ENCODE data around the gene TEX9. TPM values are rescaled to one million over a fixed set of nuclear protein-coding genes. Genes with fewer than 3 reads are reported as not detected.

TEX9 gene
- total RNA-seq, 2 donors from 2014 or later, result 0.67 to 1.5 TPM

DNA sequence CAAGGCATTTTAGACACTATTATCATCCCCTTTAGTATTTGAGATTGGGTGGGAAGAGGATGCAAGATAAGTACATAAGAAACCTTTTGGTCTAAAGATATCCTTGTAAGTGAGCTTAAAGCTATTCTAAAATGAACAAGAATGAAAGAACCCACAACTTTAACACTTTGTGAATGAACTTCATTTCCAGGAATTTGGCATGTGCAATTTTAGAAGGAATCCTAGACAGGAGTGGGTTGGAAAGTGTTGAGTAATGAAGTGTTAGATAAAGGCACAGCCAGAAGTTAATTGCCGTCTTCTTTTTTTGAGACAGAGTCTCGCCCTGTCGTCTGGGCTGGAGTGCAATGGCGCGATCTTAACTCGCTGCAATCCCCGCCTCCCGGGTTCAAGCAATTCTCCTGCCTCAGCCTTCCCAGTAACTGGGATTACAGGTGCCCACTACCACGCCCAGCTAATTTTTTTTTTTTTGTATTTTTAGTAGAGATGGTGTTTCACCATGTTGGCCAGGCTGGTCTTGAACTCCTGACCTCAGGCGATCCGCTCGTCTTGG lies 13.2 kb upstream of the TEX9 start:
- no peak for DNase-seq (ENCODE audit: low spot score)
- Histone ChIP-seq H3K36me3 (no peaks in the 10 kb centered on the region), H3K9me3 (no peaks in the 10 kb centered on the region)

GRCh38 chr15:56353119-56353518 lies 12.1 kb upstream of the TEX9 start:
- H3K27me3 ChIP-seq, result no peaks in the 10 kb centered on the region
- H3K4me1 ChIP-seq, result no peaks in the 10 kb centered on the region
- no peak for DNase-seq (ENCODE audit: low spot score)
- H3K27ac ChIP-seq, result no peak overlapping the region
- H3K9me3 ChIP-seq, result no peaks in the 10 kb centered on the region
- no peaks in the 10 kb centered on the region for H3K36me3 ChIP-seq
- TF ChIP-seq, protein P1, sequence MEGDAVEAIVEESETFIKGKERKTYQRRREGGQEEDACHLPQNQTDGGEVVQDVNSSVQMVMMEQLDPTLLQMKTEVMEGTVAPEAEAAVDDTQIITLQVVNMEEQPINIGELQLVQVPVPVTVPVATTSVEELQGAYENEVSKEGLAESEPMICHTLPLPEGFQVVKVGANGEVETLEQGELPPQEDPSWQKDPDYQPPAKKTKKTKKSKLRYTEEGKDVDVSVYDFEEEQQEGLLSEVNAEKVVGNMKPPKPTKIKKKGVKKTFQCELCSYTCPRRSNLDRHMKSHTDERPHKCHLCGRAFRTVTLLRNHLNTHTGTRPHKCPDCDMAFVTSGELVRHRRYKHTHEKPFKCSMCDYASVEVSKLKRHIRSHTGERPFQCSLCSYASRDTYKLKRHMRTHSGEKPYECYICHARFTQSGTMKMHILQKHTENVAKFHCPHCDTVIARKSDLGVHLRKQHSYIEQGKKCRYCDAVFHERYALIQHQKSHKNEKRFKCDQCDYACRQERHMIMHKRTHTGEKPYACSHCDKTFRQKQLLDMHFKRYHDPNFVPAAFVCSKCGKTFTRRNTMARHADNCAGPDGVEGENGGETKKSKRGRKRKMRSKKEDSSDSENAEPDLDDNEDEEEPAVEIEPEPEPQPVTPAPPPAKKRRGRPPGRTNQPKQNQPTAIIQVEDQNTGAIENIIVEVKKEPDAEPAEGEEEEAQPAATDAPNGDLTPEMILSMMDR (IDR thresholded peaks at IDR 0.05), result no peak
- no peak overlapping the region for H3K4me3 ChIP-seq

More for the DNA sequence above, 13.2 kb upstream of the TEX9 start:
- H3K27me3 ChIP-seq, result no peaks in the 10 kb centered on the region
- H3K4me1 ChIP-seq, result no peaks in the 10 kb centered on the region
- no peak overlapping the region for H3K27ac ChIP-seq
- no peak overlapping the region for H3K4me3 ChIP-seq
- TF ChIP-seq, protein P1 (IDR thresholded peaks at IDR 0.05), result no peak

DNA sequence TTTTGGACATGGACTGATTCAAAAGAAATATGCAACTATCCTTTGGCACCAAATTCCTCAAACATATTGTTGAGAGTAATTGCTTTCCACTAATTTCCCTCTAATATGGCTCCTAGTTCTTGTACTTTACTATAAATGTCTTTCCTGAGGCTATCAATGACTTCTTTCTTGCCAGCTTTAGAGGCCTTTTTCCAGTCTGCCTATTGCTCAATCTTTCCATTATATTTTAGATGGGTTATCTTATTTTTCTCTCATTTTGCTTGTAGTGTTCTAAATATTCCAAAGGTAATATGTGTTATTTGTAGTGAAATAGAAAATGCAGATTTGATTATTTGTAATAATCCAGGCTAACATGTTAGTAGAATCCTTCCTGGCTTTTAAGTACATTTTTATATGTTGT lies 11.5 kb upstream of the TEX9 start:
- no peaks in the 10 kb centered on the region for H3K36me3 ChIP-seq
- DNase-seq (ENCODE audit: low spot score), result no peak
- TF ChIP-seq, protein P1 (IDR thresholded peaks at IDR 0.05), result no peak
- no peaks in the 10 kb centered on the region for H3K4me1 ChIP-seq
- H3K4me3 ChIP-seq, result no peak overlapping the region
- H3K27me3 ChIP-seq, result no peaks in the 10 kb centered on the region
- no peaks in the 10 kb centered on the region for H3K9me3 ChIP-seq
- H3K27ac ChIP-seq, result no peak overlapping the region

DNA sequence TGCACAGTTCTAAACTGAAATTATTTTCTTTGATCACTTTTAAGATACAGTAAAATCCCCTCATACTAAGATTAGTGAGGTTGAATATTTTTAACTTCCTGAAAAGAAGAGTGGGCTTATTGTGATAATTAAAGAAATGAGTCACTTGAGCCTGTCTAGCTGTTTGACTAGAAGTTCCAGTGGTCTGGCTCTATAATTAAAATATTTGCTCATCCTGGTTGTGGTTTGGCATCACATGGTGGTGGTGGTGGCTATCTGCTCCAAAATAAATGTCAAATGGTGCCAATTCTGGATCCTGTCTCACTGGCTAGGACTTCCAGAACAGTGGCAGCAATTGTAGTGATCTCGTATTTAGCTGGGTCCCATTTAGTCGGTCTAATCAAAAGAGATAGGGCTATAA lies 8.6 kb upstream of the TEX9 start:
- Histone ChIP-seq H3K27me3 (no peaks in the 10 kb centered on the region), H3K27ac (no peak overlapping the region), H3K4me1 (no peaks in the 10 kb centered on the region), H3K4me3 (no peak overlapping the region), H3K9me3 (peaks cover 0 to 2% of the 10 kb centered on the region in 2 donors), H3K36me3 (no peaks in the 10 kb centered on the region)
- TF ChIP-seq, protein P1 (IDR thresholded peaks at IDR 0.05), result no peak
- DNase-seq (ENCODE audit: low spot score), result no peak

- TF ChIP-seq, protein P1 (IDR thresholded peaks at IDR 0.05), result no peak
- DNase-seq (ENCODE audit: low spot score), result no peak
- Histone ChIP-seq H3K27ac (no peak overlapping the region), H3K27me3 (no peaks in the 10 kb centered on the region), H3K9me3 (peaks cover 0 to 8% of the 10 kb centered on the region in 2 donors), H3K4me1 (no peaks in the 10 kb centered on the region), H3K4me3 (no peak overlapping the region), H3K36me3 (no peaks in the 10 kb centered on the region)
Observed at GRCh38 chr15:56358604-56359003, 6.6 kb upstream of the TEX9 start.

DNA sequence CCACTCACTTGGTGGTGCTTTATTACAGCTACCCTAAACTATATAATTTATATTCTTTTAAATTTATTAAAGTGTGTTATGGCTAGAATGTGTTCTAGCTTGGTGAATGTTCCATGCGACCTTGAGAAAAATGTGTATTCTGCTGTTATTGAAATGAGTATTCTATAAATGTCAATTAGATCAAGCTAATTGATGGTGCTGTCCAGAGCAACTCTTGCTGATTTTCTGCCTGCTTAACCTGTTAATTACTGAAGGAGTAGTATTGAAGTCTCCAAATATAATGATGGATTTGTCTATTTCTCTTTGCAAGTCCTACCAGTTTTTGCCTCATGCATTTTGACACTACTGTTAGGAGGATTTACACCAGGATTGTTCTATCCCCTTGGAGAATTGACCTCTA lies 3.2 kb upstream of the TEX9 start:
- peaks cover 0 to 8% of the 10 kb centered on the region in 2 donors for H3K9me3 ChIP-seq
- no peak for DNase-seq (ENCODE audit: low spot score)
- H3K36me3 ChIP-seq, result no peaks in the 10 kb centered on the region
- peaks cover 0 to 3% of the 10 kb centered on the region in 2 donors for H3K4me1 ChIP-seq
- H3K27ac ChIP-seq, result no peak overlapping the region
- no peaks in the 10 kb centered on the region for H3K27me3 ChIP-seq
- no peak overlapping the region for H3K4me3 ChIP-seq
- TF ChIP-seq, protein P1 (IDR thresholded peaks at IDR 0.05), result no peak

Measured in right atrium auricular region (tissue), 2 donors.